Vagina (tissue), 2 donors: ENCODE data around the gene KRTAP10-8.

Source experiments
- CTCF ChIP-seq, 3 experiments: fragments of 450-650 bp in 2 of 3; fragments of 200-600 bp in 1 of 3; sonication (generic) in 1 of 3; IDR thresholded peaks; one replicate each; pipeline ENCODE4 v1.5.1; 2017 to 2019; ENCODE audit warnings: antibody characterized with exemption in 3 of 3, mild to moderate bottlenecking in 2 of 3, moderate library complexity in 2 of 3
- POLR2A ChIP-seq, 2 donors: fragments of 450-650 bp; IDR thresholded peaks; one replicate each; pipeline ENCODE4 v1.6.1; 2017; ENCODE audit warnings: antibody characterized with exemption in 2 of 2, mild to moderate bottlenecking in 2 of 2, moderate library complexity in 2 of 2

- TF ChIP-seq POLR2A (IDR thresholded peaks at IDR 0.05) (no peak), CTCF (IDR thresholded peaks at IDR 0.05) (no peak)
Measured at GRCh38 chr21:44568667-44569556, 43.0 kb upstream of the KRTAP10-8 start.
